Gastrocnemius medialis (tissue), 4 donors: Measurements from ENCODE around the gene MBNL2. TPM values are rescaled to one million over a fixed set of nuclear protein-coding genes. Genes with fewer than 3 reads are reported as not detected.

Experiments used
- ATAC-seq, 2 donors: fragments of 150-250 bp; one replicate each; pipeline ENCODE4 v1.9.1; 2016
- DNase-seq, 2 donors: peaks; one replicate each; pipeline ENCODE4 v3.0.0-alpha.2; 2019
- H3K27ac ChIP-seq, 4 donors: fragments of 200-600 bp; sonication (generic); 1 replicate in 1 of 4; 2 replicates in 3 of 4; pipeline ENCODE4 v1.5.1; 2016 to 2018; ENCODE audit warnings: mild to moderate bottlenecking in 2 of 4, moderate library complexity in 1 of 4
- H3K27me3 ChIP-seq, 3 donors: fragments of 200-600 bp; sonication (generic) in 2 of 3; 1 replicate in 1 of 3; 2 replicates in 2 of 3; pipeline versions ENCODE4 v1.5.1 to v1.6.0; 2016 to 2019; ENCODE audit warnings: mild to moderate bottlenecking in 1 of 3, moderate library complexity in 1 of 3
- H3K36me3 ChIP-seq, 2 donors: fragments of 200-600 bp; sonication (generic) in 1 of 2; one replicate each; pipeline ENCODE4 v1.5.1; 2017 to 2018
- H3K4me1 ChIP-seq, 2 donors: fragments of 200-600 bp; sonication (generic) in 1 of 2; one replicate each; pipeline ENCODE4 v1.5.1; 2016 to 2017; ENCODE audit warnings: mild to moderate bottlenecking in 2 of 2
- H3K4me3 ChIP-seq, 4 donors: fragments of 200-600 bp; sonication (generic) in 3 of 4; 1 replicate in 1 of 4; 2 replicates in 3 of 4; pipeline ENCODE4 v1.5.1; 2016 to 2019; ENCODE audit warnings: mild to moderate bottlenecking in 2 of 4
- H3K9me3 ChIP-seq, 3 donors: fragments of 200-600 bp; sonication (generic) in 2 of 3; 1 replicate in 1 of 3; 2 replicates in 2 of 3; pipeline ENCODE4 v1.5.1; 2016 to 2019
- POLR2A ChIP-seq, 2 donors: fragments of 450-650 bp; IDR thresholded peaks; one replicate each; pipeline ENCODE4 v1.6.1; 2017; ENCODE audit warnings: antibody characterized with exemption in 2 of 2, mild to moderate bottlenecking in 2 of 2, moderate library complexity in 2 of 2
- in situ Hi-C, 4 donors: fragments of 200-750 bp; cut with MboI; loops; one replicate each; pipeline versions ENCODE4 v1.15.0 to v1.8.0; 2017; ENCODE audit warnings: low sequenced_read_pairs in 4 of 4
- intact Hi-C: fragments of 100-400 bp; cut with DNase I; formaldehyde crosslinking; loops from one replicate; pipeline ENCODE4 v1.15.1; 2023; ENCODE audit warnings: low total_unique reads
- total RNA-seq, 4 donors: library from RNA; depleted of rRNA; stranded (reverse); fragments of >200 nt; gene quantifications; one replicate each; pipeline versions ENCODE4 v1.1.0 to v1.2.3, GENCODE V29; 2016
- TF ChIP-seq, protein P1 (sequence below), 5 experiments: fragments of 450-650 bp in 3 of 5; fragments of 200-600 bp in 2 of 5; sonication (generic) in 2 of 5; IDR thresholded peaks in 4 of 5; conservative IDR thresholded peaks in 1 of 5; 1 replicate in 4 of 5; 2 replicates in 1 of 5; pipeline ENCODE4 v1.5.1; 2016 to 2019; ENCODE audit warnings: antibody characterized with exemption in 5 of 5, mild to moderate bottlenecking in 3 of 5, moderate library complexity in 3 of 5

The MBNL2 gene
- total RNA-seq, 4 donors from 2014 or later: 47.9 to 92.0 (median 71.3) TPM

DNA sequence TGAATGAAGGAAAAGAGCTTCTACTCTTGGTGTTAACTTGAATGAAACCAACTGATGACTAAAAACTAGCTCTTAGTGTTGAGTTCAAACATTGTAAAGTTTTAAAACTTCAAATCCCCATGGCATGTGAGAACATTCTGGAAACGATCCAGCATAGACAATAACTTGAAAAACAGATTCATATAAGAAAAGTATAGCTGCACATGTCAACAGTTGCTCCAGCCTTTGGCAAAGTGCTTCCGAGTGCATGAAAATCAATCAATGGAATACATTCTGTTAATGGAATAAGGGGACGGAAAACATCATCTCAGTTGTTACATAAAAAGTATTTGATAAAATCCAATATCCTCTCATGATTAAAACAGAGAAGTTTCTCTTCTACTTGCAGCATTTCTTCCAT is 89.8 kb downstream of the MBNL2 start:
- intact Hi-C loops (no loop called here), in situ Hi-C loops (no loop called here)
- DNase-seq (no peak), ATAC-seq (no peak)
- Histone ChIP-seq H3K27ac (no peak overlapping the region), H3K27me3 (no peaks in the 10 kb centered on the region), H3K4me3 (no peak overlapping the region), H3K9me3 (no peaks in the 10 kb centered on the region), H3K36me3 (no peaks in the 10 kb centered on the region), H3K4me1 (peaks cover 58 to 78% of the 10 kb centered on the region in 2 donors)
- TF ChIP-seq, protein P1, sequence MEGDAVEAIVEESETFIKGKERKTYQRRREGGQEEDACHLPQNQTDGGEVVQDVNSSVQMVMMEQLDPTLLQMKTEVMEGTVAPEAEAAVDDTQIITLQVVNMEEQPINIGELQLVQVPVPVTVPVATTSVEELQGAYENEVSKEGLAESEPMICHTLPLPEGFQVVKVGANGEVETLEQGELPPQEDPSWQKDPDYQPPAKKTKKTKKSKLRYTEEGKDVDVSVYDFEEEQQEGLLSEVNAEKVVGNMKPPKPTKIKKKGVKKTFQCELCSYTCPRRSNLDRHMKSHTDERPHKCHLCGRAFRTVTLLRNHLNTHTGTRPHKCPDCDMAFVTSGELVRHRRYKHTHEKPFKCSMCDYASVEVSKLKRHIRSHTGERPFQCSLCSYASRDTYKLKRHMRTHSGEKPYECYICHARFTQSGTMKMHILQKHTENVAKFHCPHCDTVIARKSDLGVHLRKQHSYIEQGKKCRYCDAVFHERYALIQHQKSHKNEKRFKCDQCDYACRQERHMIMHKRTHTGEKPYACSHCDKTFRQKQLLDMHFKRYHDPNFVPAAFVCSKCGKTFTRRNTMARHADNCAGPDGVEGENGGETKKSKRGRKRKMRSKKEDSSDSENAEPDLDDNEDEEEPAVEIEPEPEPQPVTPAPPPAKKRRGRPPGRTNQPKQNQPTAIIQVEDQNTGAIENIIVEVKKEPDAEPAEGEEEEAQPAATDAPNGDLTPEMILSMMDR (IDR thresholded peaks at IDR 0.05 in 4 of 5, conservative IDR thresholded peaks at IDR 0.05 in 1 of 5): no peak
- no peak for TF ChIP-seq POLR2A (IDR thresholded peaks at IDR 0.05)

DNA sequence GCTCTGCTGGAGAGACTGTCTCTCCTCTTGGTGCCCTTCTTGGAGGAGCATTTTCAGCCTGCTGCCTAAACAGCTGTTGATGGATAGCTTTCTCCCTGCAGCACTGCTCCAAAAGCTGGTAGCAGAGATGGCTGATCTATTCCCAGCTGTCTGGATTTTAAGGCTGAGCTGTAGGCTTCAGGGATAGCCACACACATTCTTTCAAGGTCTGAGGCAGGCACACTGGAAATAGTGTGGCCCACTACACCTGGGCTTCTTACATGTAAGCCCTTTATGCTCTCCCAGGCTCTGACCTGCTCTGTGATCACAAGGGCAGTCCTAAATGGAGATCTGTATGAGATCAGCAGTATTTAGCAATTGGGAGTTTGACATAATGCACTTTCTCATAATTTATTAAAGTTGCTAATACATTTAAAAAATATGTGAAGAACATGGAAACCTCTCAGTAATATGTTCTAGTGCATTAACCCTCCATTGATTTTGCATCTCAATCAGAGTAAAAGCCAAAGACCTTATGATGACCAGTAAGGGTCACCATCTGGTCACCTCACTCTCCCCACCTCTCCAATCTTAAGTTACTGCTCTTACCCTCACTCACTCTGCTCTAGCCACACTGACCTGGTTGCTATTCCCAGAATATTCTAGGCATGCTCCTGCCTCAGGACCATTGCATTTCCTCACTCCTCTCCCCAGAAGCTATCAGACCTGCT is 91.6 kb downstream of the MBNL2 start:
- in situ Hi-C loops: no loop called here
- no peak overlapping the region for H3K4me3 ChIP-seq
- H3K9me3 ChIP-seq: no peaks in the 10 kb centered on the region
- ATAC-seq (no peak), DNase-seq (no peak)
- peak overlapping the region in 1 of 4 donors; percentile 39 for H3K27ac ChIP-seq
- no peaks in the 10 kb centered on the region for H3K27me3 ChIP-seq
- peaks cover 54 to 77% of the 10 kb centered on the region in 2 donors for H3K4me1 ChIP-seq
- TF ChIP-seq, protein P1 (IDR thresholded peaks at IDR 0.05 in 4 of 5, conservative IDR thresholded peaks at IDR 0.05 in 1 of 5): no peak
- no peak for TF ChIP-seq POLR2A (IDR thresholded peaks at IDR 0.05)
- intact Hi-C loops: no loop called here
- no peaks in the 10 kb centered on the region for H3K36me3 ChIP-seq

DNA sequence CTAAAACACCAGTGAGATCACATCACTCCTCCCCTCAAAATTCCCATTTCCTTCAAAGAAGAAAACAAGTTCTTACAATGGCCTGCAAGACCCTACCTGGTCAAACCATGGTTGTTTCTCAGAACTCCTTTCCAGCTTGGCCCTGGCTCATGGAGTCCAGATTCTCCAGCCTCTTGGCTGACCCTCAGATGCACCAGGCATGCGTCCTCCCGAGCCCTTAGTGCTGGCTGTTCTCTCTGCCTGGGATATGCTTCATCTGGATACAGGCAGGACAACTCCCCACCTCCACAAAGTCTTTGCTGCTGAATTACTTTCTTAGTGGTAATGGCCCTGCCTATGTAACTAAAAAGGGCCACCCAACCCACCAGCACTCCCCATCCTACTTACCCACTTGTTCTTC is 94.3 kb downstream of the MBNL2 start:
- no peaks in the 10 kb centered on the region for H3K9me3 ChIP-seq
- peaks cover 73 to 88% of the 10 kb centered on the region in 2 donors for H3K4me1 ChIP-seq
- in situ Hi-C loops: no loop called here
- DNase-seq (no peak), ATAC-seq (no peak)
- H3K4me3 ChIP-seq: no peak overlapping the region
- peak overlapping the region; percentile 49 to 88 (median 84) for H3K27ac ChIP-seq
- H3K27me3 ChIP-seq: no peaks in the 10 kb centered on the region
- TF ChIP-seq, protein P1 (IDR thresholded peaks at IDR 0.05 in 4 of 5, conservative IDR thresholded peaks at IDR 0.05 in 1 of 5): no peak
- no peak for TF ChIP-seq POLR2A (IDR thresholded peaks at IDR 0.05)
- intact Hi-C loops: no loop called here
- no peaks in the 10 kb centered on the region for H3K36me3 ChIP-seq

DNA sequence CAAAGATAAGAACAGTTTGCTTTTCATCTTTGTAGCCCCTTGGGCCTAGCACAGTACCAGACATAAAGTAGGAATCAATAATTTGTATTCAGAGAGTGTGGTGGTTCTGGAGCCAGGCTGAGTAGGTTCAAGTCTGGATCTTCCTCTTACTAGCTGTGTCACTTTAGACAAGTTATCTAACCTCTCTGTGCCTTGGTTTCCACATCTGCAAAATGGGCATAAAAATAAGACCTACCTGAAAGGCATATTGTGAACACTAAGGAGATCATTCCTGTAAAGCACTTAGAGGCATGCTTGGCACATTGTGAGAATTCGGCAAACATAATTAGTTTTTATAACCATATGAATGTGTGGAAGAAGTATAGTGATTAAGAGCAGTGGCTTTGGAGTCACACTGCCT is 95.8 kb downstream of the MBNL2 start:
- no peak for TF ChIP-seq POLR2A (IDR thresholded peaks at IDR 0.05)
- TF ChIP-seq, protein P1 (IDR thresholded peaks at IDR 0.05 in 4 of 5, conservative IDR thresholded peaks at IDR 0.05 in 1 of 5): no peak
- peak overlapping the region; percentile 81 to 88 (median 84) for H3K27ac ChIP-seq
- in situ Hi-C loops: no loop called here

More for the DNA sequence above, 95.8 kb downstream of the MBNL2 start:
- no peak overlapping the region for H3K4me3 ChIP-seq
- no peaks in the 10 kb centered on the region for H3K9me3 ChIP-seq
- H3K27me3 ChIP-seq: no peaks in the 10 kb centered on the region
- DNase-seq (no peak), ATAC-seq (no peak)
- intact Hi-C loops: no loop called here
- peaks cover 87 to 91% of the 10 kb centered on the region in 2 donors for H3K4me1 ChIP-seq
- no peaks in the 10 kb centered on the region for H3K36me3 ChIP-seq
